Measurements from ENCODE around the gene ERP44. TPM values are rescaled to one million over a fixed set of nuclear protein-coding genes. Genes with fewer than 3 reads are reported as not detected.

Gene ERP44
- total RNA-seq, 1 donor from 2014 or later: 27.0 TPM

DNA sequence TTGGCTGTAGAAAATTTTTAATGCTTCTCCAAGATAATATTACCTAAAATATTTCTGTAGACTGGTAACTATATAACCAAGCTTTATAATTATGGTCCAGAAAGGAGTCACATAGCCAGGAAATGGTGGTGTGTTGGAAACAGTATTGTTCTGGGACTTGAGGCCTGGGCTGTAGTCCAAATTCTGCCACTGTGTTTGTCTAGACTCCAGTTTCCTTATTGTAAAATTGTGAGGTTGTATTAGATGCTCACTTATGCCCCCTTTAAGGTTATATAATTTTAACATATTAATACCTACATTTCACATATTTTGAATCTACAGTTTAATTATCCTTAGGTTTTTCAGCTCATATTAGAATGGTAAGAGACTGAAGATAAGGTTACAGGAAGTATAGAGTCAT lies 149.9 kb downstream of the ERP44 start:
- H3K36me3 ChIP-seq (ENCODE audit: insufficient read depth, low read length): no peaks in the 10 kb centered on the region
- H3K36me3 Mint-ChIP-seq (ENCODE audit: low read depth, unreplicated experiment): peaks cover 13% of the 10 kb centered on the region
- H4K20me1 ChIP-seq (ENCODE audit: insufficient read depth, low read length): no peaks in the 10 kb centered on the region
- no peak overlapping the region for H3K4me2 ChIP-seq (ENCODE audit: low read length)
- DNase-seq (ENCODE audit: low read depth) (peak; percentile 3), FAIRE-seq (peak; percentile 34)
- no peak overlapping the region for H3K27ac Mint-ChIP-seq (ENCODE audit: unreplicated experiment)
- no peaks in the 10 kb centered on the region for H3K9me3 Mint-ChIP-seq (ENCODE audit: unreplicated experiment)
- TF ChIP-seq CTCF (IDR thresholded peaks at IDR 0.05; ENCODE audit: insufficient read depth, low read depth, low read length): no peak
- no peak for TF ChIP-seq EZH2 (IDR thresholded peaks at IDR 0.05; ENCODE audit: insufficient read depth, low read length)
- H3K4me3 Mint-ChIP-seq (ENCODE audit: unreplicated experiment): no peak overlapping the region
- H3K27me3 ChIP-seq (ENCODE audit: insufficient read depth, low read length): no peaks in the 10 kb centered on the region
- no peak overlapping the region for H3K4me3 ChIP-seq (ENCODE audit: insufficient read depth, low read depth, low read length)
- no peak overlapping the region for H3K9ac ChIP-seq (ENCODE audit: low read length)
- H2AFZ ChIP-seq (ENCODE audit: low read depth, low read length): no peak overlapping the region
- no peaks in the 10 kb centered on the region for H3K9me3 ChIP-seq (ENCODE audit: insufficient read depth, low read depth, low read length)
- no peaks in the 10 kb centered on the region for H3K27me3 Mint-ChIP-seq (ENCODE audit: low read depth, unreplicated experiment)
- H3K4me1 Mint-ChIP-seq (ENCODE audit: low read depth, unreplicated experiment): peaks cover 3% of the 10 kb centered on the region
- no peaks in the 10 kb centered on the region for H3K4me1 ChIP-seq (ENCODE audit: insufficient read depth, low read length)
- no peaks in the 10 kb centered on the region for H3K79me2 ChIP-seq (ENCODE audit: insufficient read depth, low read length)
- H3K27ac ChIP-seq (ENCODE audit: low read depth, low read length): no peak overlapping the region

DNA sequence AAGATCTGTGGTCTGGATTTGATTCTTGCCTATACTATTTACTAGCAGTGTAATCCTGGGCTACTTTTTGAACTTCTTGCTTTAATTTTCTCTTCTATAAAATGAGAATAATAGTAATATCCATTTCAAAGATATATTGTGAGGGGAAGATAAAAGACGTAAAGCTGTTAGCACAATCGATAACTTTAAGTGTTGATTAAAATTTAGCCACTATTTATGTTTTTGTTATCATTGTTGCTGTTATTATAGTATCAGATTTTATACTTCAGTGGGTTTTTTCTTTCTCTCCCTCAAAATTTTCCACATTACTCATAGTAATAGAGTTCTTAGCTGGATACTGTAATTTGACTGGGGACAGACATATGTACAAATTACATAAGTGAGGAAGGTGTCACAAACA lies 150.3 kb downstream of the ERP44 start:
- no peak for TF ChIP-seq CTCF (IDR thresholded peaks at IDR 0.05; ENCODE audit: insufficient read depth, low read depth, low read length)
- TF ChIP-seq EZH2 (IDR thresholded peaks at IDR 0.05; ENCODE audit: insufficient read depth, low read length): no peak
- Histone ChIP-seq H3K9me3 (ENCODE audit: insufficient read depth, low read depth, low read length) (no peaks in the 10 kb centered on the region), H3K9ac (ENCODE audit: low read length) (no peak overlapping the region), H3K4me1 (ENCODE audit: insufficient read depth, low read length) (no peaks in the 10 kb centered on the region), H4K20me1 (ENCODE audit: insufficient read depth, low read length) (no peaks in the 10 kb centered on the region), H3K4me2 (ENCODE audit: low read length) (no peak overlapping the region), H3K79me2 (ENCODE audit: insufficient read depth, low read length) (no peaks in the 10 kb centered on the region), H3K27me3 (ENCODE audit: insufficient read depth, low read length) (no peaks in the 10 kb centered on the region), H2AFZ (ENCODE audit: low read depth, low read length) (no peak overlapping the region), H3K27ac (ENCODE audit: low read depth, low read length) (no peak overlapping the region), H3K36me3 (ENCODE audit: insufficient read depth, low read length) (no peaks in the 10 kb centered on the region), H3K4me3 (ENCODE audit: insufficient read depth, low read depth, low read length) (no peak overlapping the region)
- H3K4me3 Mint-ChIP-seq (ENCODE audit: unreplicated experiment): no peak overlapping the region
- H3K4me1 Mint-ChIP-seq (ENCODE audit: low read depth, unreplicated experiment): peaks cover 3% of the 10 kb centered on the region
- no peak overlapping the region for H3K27ac Mint-ChIP-seq (ENCODE audit: unreplicated experiment)
- FAIRE-seq (no peak), DNase-seq (ENCODE audit: low read depth) (no peak)
- peaks cover 11% of the 10 kb centered on the region for H3K36me3 Mint-ChIP-seq (ENCODE audit: low read depth, unreplicated experiment)
- H3K9me3 Mint-ChIP-seq (ENCODE audit: unreplicated experiment): no peaks in the 10 kb centered on the region
- H3K27me3 Mint-ChIP-seq (ENCODE audit: low read depth, unreplicated experiment): no peaks in the 10 kb centered on the region

DNA sequence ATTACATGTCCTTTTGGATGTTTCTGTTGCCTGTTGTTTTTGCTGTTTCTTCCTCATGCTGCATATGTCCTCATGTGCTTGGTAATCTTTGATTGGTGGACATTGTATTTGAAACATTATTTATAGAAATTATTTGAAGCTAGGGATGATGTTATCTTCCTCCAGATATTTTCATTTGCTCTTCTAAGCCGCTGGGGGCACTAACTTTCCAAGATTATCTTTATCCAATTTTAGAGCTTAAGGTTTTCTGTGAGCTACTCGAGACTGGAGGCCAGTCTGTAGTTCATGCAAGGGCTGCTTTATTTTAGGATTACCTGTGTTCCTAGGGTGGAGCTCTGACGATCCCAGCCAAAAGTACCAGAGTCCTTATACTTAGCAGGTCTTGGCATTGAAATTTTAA lies 151.4 kb downstream of the ERP44 start:
- H3K27ac ChIP-seq (ENCODE audit: low read depth, low read length): no peak overlapping the region
- Mint-ChIP-seq H3K4me3 (ENCODE audit: unreplicated experiment) (no peak overlapping the region), H3K27ac (ENCODE audit: unreplicated experiment) (no peak overlapping the region), H3K4me1 (ENCODE audit: low read depth, unreplicated experiment) (peaks cover 3% of the 10 kb centered on the region), H3K27me3 (ENCODE audit: low read depth, unreplicated experiment) (no peaks in the 10 kb centered on the region), H3K36me3 (ENCODE audit: low read depth, unreplicated experiment) (peaks cover 8% of the 10 kb centered on the region), H3K9me3 (ENCODE audit: unreplicated experiment) (no peaks in the 10 kb centered on the region)
- H3K4me1 ChIP-seq (ENCODE audit: insufficient read depth, low read length): no peaks in the 10 kb centered on the region
- H3K36me3 ChIP-seq (ENCODE audit: insufficient read depth, low read length): no peaks in the 10 kb centered on the region
- H2AFZ ChIP-seq (ENCODE audit: low read depth, low read length): no peak overlapping the region
- TF ChIP-seq CTCF (IDR thresholded peaks at IDR 0.05; ENCODE audit: insufficient read depth, low read depth, low read length) (peak; percentile 25), EZH2 (IDR thresholded peaks at IDR 0.05; ENCODE audit: insufficient read depth, low read length) (no peak)
- no peak overlapping the region for H3K9ac ChIP-seq (ENCODE audit: low read length)
- H4K20me1 ChIP-seq (ENCODE audit: insufficient read depth, low read length): no peaks in the 10 kb centered on the region
- no peaks in the 10 kb centered on the region for H3K79me2 ChIP-seq (ENCODE audit: insufficient read depth, low read length)
- H3K4me3 ChIP-seq (ENCODE audit: insufficient read depth, low read depth, low read length): no peak overlapping the region
- no peaks in the 10 kb centered on the region for H3K9me3 ChIP-seq (ENCODE audit: insufficient read depth, low read depth, low read length)
- no peaks in the 10 kb centered on the region for H3K27me3 ChIP-seq (ENCODE audit: insufficient read depth, low read length)
- FAIRE-seq (peak; percentile 39), DNase-seq (ENCODE audit: low read depth) (no peak)
- no peak overlapping the region for H3K4me2 ChIP-seq (ENCODE audit: low read length)

Measured in astrocyte (in vitro differentiated cells and primary cell).